H7 (cell line): ENCODE results near the gene MGLL. TPM values are rescaled to one million over a fixed set of nuclear protein-coding genes. Genes with fewer than 3 reads are reported as not detected.

ENCODE experiments used
- DNase-seq: peaks from one replicate; pipeline ENCODE4 v3.0.0; 2012
- H3K27me3 ChIP-seq: 2 replicates; pipeline ENCODE4 v1.6.0; 2011; ENCODE audit warnings: mild to moderate bottlenecking, low read length; ENCODE audit not compliant: control insufficient read depth, insufficient read depth
- H3K36me3 ChIP-seq: replicated peaks from 2 replicates; pipeline ENCODE4 v1.5.1; 2011; ENCODE audit warnings: low read length; ENCODE audit not compliant: control insufficient read depth, insufficient read depth
- H3K4me3 ChIP-seq: 2 replicates; pipeline ENCODE4 v1.5.1; 2011; ENCODE audit warnings: low read depth, mild to moderate bottlenecking, control low read depth, low read length, moderate library complexity; ENCODE audit not compliant: insufficient read depth
- total RNA-seq: library from RNA; depleted of rRNA; stranded (reverse); fragments of >200 nt; shearing (Covaris generic); gene quantifications from 2 replicates; pipeline ENCODE4 v1.2.3, GENCODE V29; 2014

Gene MGLL
- total RNA-seq, 1 experiment from 2014 or later, result 0.31 TPM

DNA sequence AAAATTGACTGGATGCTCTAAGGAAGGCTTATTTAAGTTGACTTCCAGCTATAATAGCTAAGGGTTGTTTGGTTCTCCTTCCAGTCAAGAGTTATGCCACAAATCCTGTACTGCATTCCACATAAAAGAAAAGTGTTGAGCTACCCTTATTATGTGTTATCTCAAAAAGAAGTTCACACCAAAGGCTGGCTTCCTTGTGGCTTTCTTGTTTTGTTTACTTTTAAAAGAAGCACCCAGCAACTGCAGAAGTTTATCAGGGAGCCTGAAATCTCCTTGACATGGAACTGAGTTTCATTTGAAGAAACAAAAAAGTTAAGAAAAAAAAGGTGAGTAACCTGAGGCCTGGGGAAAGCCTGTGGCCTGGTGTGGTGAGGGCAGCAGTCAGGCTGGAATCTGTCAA lies 10.2 kb downstream of the MGLL start:
- H3K27me3 ChIP-seq, result no peaks in the 10 kb centered on the region
- no peaks in the 10 kb centered on the region for H3K36me3 ChIP-seq
- DNase-seq, result no peak
- H3K4me3 ChIP-seq, result no peak overlapping the region

DNA sequence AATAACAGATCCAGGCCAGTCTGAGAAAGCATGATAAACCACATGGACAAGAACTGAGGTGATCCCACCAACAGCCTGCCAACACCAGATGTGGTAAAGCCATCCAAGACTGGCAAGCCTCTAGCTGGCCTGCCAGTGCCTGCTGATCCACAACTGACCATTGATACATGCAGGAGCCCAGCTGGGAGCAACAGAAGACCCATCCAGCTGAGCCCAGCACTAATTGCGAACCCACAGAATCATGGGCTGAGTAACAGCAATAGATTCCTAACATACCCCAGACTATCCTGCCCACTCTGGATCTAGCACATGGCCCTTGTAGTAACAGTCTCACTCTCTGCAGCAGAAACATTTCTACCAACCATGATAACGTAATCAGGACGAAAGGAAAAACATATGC lies 10.6 kb downstream of the MGLL start:
- H3K36me3 ChIP-seq, result no peaks in the 10 kb centered on the region
- H3K27me3 ChIP-seq, result no peaks in the 10 kb centered on the region
- H3K4me3 ChIP-seq, result no peak overlapping the region
- no peak for DNase-seq

DNA sequence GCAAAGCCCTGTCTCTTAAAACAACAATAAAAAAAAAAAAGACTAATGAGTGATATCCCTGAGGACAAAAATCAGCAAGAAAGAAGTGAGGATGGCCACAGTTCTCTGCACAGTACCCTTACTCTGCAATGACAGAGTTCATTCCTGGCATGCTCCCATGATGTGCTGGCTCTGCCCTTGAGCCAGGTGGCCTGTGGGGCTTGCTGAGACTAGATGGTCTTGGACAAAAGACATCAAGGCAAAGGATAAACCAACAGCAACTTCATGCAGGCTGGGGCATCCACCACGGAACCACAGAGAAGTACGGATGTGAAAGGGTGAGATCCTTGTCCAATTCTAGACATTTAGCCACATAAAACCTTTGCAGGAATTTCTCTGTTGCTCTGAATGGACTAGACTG lies 12.7 kb downstream of the MGLL start:
- H3K27me3 ChIP-seq, result no peaks in the 10 kb centered on the region
- no peak overlapping the region for H3K4me3 ChIP-seq
- no peak for DNase-seq
- no peaks in the 10 kb centered on the region for H3K36me3 ChIP-seq

DNA sequence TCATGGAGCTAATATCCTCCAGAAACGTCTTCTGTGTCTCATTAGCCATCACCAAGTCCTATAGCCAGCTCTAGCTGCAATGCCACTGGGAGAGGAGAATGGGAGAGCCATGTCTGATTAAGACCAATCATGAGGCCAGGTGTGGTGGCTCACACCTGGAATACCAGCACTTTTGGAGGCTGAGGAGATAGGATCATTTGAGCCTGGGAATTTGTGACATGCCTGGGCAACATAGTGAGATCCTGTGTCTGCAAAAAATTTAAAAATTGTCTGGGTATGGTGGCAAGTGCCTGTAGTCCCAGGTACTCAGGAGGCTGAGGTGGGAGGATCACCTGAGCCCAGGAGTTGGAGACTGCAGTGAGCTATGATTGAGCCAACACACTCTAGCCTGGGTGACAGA lies 13.1 kb downstream of the MGLL start:
- Histone ChIP-seq H3K36me3 (no peaks in the 10 kb centered on the region), H3K27me3 (no peaks in the 10 kb centered on the region), H3K4me3 (no peak overlapping the region)
- DNase-seq, result no peak

DNA sequence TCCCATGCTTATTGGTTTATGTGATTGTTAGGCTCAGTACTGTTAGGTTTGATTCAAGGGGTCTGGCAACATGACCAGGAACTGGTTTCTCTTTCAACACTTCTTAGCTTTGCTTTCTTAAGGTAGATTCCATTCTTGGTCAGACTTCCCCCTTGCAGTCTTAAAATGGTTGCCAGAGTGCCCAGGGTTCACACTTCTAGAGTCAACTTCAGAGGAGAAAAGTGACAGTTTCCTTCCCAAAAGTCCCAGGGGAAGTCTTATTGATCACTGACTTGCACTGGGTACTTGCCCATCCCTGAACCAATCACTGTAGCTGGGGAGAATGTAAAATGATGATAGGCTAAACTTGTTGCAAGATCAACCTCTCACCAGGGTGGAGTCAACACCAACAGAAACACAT lies 14.1 kb downstream of the MGLL start:
- no peak overlapping the region for H3K4me3 ChIP-seq
- no peaks in the 10 kb centered on the region for H3K36me3 ChIP-seq
- no peak for DNase-seq
- H3K27me3 ChIP-seq, result no peaks in the 10 kb centered on the region

DNA sequence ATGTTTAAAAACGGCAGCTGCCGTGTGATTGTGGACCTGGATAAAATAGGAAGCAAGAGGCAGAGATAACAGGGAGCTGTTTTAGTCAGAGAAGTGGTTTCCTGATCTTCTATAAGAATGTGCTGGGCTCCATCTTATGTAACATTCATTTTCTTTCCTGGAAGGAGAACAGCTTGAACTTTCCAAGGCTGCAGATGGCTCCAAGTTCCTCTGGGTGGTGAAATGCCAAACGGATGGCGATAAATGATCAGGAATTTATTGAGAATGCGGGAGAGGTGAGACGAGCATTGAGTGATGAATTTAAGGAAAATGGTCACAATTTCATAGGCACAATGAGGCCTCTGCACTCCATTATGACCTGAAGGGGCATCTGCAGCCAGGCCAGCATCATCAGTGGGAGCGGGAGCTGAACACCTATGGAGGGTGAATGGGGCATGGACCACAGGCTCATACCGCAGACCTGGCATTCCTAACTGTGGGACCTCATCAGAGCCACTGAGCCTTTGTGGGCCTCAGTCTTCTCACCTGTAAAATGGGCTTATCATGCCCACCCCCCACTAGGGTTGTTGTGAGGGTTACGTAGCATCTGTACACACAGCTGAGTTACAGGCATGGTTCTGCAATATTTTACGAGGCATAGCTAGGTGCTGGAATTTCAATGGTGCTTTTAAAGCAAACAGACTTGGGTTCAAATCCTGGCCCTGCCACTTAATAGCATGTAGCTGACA lies 17.1 kb downstream of the MGLL start:
- DNase-seq, result no peak
- no peaks in the 10 kb centered on the region for H3K36me3 ChIP-seq
- H3K27me3 ChIP-seq, result no peaks in the 10 kb centered on the region
- no peak overlapping the region for H3K4me3 ChIP-seq

DNA sequence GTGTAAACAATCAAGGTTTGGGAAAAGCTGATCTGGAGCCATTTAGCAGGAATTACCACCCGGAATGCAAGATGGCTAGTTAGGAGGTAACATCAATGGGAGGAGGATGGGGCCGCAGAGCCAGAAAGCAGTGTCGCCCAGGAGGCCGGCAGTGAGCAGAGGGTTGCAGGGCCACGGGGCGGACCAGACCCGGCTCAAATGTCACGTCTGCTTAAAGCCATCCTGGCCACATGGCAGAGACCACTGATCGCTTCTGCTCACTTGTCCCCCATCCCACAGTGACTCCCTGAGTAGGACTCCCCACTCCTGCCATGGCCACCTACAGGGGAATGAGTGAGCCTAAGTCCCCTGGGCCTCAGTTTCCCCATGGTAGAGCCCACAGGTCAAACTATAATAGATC lies 18.2 kb downstream of the MGLL start:
- Histone ChIP-seq H3K36me3 (no peaks in the 10 kb centered on the region), H3K4me3 (no peak overlapping the region), H3K27me3 (no peaks in the 10 kb centered on the region)
- no peak for DNase-seq

DNA sequence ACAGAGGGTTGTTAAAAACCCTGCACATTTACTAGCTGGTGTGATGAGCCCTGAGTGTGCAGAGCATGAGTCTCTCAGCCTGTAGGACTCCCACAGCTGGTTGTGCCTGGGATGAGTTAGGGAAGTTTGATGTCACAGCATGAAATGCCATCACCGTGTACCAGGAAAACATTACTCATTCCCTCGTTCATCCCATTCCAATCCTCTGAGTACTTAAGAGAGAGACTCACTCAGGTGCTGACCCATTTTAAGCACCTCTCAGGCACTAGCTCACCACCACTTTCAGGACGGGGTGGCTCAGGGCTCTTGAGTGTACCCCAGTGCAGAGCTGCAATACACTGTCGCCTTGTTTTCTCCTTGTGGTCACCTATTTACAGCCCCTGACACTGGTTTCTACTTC lies 18.7 kb downstream of the MGLL start:
- no peak for DNase-seq
- Histone ChIP-seq H3K27me3 (no peaks in the 10 kb centered on the region), H3K4me3 (no peak overlapping the region), H3K36me3 (no peaks in the 10 kb centered on the region)

DNA sequence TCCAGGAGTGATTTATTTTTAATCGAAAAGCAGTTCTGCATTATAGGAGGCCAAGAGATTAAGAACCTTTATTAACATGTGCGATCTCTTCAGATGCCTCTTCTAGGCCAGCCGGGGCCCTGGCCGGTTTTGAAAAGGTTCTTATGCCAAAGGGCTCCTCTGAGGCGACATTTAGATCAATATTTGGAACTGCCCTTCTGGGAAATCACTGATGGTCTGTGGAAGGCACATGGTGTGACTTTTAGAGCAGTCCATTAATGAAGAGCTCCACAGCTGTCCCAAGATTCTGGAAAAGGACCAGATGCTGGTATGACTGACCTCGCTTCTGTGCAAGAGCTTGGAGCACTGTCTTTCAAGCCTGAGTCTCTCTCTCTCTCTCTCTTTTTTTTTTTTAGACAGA lies 19.7 kb downstream of the MGLL start:
- no peak for DNase-seq
- no peaks in the 10 kb centered on the region for H3K36me3 ChIP-seq
- H3K27me3 ChIP-seq, result no peaks in the 10 kb centered on the region
- no peak overlapping the region for H3K4me3 ChIP-seq

DNA sequence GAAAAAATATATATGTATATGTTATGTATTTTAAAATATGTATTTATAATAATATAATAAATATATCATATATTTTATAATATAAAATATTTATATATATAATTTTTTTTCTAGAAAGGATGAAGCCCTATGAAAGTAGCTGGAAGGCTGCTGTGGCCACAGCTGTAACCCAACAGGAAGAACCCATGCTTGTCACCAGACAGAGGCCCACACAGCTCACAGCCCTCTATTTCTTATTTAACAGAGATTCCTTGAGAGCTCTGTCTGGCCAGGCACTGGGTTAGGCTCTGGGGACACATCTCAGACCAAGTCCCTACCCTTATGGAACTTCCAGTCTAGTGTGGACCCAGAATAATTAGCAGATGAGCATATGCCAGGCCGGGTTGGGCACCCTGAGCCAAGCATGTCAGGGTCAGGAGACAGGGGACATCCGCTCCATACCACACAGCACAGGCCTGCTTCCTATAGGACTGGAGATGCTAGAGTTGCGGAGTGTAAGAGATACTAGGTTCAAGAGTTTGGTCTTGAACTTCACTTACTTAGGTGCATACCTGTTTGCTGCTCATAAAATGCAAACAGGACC lies 20.5 kb downstream of the MGLL start:
- no peak for DNase-seq
- Histone ChIP-seq H3K36me3 (no peaks in the 10 kb centered on the region), H3K27me3 (no peaks in the 10 kb centered on the region), H3K4me3 (no peak overlapping the region)

DNA sequence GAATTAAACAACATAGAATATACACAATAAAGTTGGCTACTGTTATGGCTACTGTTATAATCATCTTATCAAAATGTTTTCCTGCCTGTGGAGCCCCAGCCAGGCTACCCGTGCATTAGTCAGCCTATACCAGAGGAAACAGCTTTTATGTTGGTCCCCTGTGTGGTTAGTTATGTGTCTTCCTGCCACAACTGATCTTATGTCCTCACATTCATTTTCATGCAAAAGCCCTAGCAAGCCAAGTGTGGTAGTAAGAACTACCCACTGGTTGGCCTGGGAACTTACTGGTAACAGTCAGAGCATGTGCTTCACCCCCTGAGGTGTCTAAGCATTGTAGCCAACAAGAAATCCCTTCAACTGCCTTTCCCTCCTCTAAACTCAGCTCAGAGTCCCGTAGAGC lies 21.8 kb downstream of the MGLL start:
- Histone ChIP-seq H3K36me3 (no peaks in the 10 kb centered on the region), H3K4me3 (no peak overlapping the region), H3K27me3 (no peaks in the 10 kb centered on the region)
- DNase-seq, result no peak

DNA sequence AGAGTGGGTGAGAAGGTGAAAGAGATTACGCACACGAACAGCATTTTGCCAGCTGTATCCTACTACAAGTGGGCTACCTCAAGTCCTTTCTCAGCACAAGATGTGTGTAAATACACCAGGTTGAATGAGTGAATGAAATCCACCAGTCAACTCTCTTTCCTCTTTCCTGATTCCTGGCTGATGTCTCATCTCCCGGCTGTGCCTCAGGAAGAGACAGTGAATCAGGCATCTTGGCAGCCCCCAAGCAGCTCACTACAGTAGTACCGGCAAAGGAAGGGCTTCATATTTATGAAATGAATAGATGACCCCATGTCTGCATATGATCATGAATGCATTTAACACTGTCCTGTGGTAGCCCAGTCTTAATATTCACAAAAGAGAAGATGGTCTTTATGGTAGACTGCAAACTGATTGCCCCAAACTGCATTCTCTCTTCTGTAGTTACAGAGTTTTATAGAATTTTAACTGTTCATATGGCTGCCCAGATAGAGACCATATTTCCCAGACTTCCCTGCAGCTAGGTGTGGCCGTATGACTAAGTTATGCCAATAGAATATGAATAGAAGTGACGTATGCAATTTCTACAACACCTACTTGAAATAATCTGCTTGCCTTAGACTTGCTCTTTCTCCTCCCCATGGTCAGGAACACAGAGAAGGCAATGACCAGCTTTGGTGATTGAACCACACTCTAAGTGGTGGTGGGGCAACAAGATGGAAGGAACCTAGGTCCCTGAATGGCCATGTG lies 22.7 kb downstream of the MGLL start:
- no peaks in the 10 kb centered on the region for H3K36me3 ChIP-seq
- no peaks in the 10 kb centered on the region for H3K27me3 ChIP-seq
- no peak for DNase-seq
- no peak overlapping the region for H3K4me3 ChIP-seq

DNA sequence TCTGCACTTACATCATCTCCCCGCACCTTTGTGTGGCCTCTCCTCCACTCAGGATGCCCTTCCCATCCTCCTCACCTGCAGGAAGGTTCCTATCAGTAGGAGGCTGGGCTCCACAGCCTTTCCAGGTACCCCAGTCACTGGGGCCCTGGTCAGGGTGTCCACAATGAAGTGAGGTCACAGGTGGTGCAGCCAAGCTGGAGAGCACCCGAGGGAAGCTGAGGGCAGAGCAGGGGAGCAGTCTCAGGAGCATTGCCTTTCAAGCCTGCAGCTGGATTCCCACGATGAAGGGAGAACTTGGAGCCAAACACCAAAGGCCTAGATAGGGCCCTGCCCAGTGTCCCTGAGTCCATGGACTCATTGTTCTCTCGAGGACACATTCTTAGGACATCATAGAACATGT lies 23.6 kb downstream of the MGLL start:
- Histone ChIP-seq H3K36me3 (no peaks in the 10 kb centered on the region), H3K27me3 (no peaks in the 10 kb centered on the region), H3K4me3 (no peak overlapping the region)
- no peak for DNase-seq

DNA sequence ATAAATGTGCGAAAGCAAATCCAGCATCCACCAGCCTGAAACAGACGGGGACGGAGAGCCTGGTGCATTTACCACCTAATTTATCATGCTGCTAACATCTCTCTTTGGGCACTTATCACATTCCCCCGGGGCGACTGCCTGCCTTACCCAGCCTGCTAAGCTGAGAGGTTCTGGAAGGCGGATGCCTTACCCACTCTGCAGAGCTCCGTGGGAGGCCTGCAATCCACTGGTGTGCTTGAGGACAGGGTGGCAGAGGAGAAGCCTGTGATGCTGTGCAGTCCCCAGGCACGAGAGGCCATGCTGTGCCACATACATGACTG lies 25.5 kb downstream of the MGLL start:
- Histone ChIP-seq H3K36me3 (no peaks in the 10 kb centered on the region), H3K27me3 (no peaks in the 10 kb centered on the region), H3K4me3 (no peak overlapping the region)
- no peak for DNase-seq

DNA sequence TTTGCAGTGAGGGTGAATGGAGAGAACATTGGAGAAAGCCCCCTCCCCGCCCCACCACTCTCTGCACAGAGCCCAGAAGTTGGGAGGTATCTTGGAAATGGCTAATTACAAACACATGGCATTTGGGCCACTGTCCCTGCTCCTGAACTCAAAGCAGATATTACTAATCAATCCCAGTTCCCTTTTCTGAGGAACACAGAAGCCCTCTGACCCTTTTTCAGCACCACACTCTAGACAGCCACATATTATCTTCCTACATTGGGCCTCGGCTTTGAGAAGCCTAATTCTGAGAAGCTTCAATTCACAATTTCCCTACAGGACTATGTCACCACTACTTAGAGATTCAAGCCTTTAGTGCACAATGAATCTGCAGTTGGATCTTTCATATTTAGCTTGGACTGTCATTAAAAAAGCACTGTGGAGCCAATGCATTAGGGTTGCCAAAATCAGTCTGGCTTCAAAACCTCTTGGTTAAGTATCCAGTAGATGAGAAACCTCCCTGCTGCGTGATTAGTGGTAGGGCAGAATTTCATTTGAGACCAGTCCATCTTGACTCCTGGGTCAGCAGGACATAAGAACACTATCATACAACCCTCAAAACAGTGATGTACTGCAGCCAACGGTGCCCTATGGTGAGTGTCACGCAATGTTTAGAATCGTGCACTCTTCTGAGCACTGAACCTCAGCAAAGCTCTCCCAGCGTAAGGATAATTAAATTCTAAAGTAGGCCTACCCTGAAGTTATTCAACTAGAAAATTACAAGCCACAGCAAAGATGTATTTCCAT lies 26.1 kb downstream of the MGLL start:
- no peaks in the 10 kb centered on the region for H3K36me3 ChIP-seq
- no peaks in the 10 kb centered on the region for H3K27me3 ChIP-seq
- no peak overlapping the region for H3K4me3 ChIP-seq
- no peak for DNase-seq
